B cell (primary cell): Measurements from ENCODE around the gene STK4. TPM values are rescaled to one million over a fixed set of nuclear protein-coding genes. Genes with fewer than 3 reads are reported as not detected.

Source experiments
- ATAC-seq: fragments of 200-7000 bp; cut with Tn5 transposase; one replicate; pipeline ENCODE4 v1.10.0; 2021; ENCODE audit warnings: low read depth, mild to moderate bottlenecking, moderate number of reproducible peaks, moderate library complexity
- CTCF ChIA-PET: fragments of 350-600 bp; sonication (Branson Sonifier 250); formaldehyde crosslinking; loops from one replicate; lab custom pipeline; 2021; ENCODE audit warnings: antibody characterized with exemption, inconsistent platforms; lab: Charles Lee
- POLR2A ChIA-PET: fragments of 350-600 bp; sonication (Branson Sonifier 250); formaldehyde crosslinking; loops from one replicate; lab custom pipeline; 2021; ENCODE audit warnings: antibody characterized with exemption; lab: Charles Lee
- DNase-seq: peaks from one replicate; pipeline ENCODE4 v3.0.0; 2013
- H2AFZ ChIP-seq: 2 replicates; pipeline ENCODE4 v1.6.1; 2012; ENCODE audit warnings: mild to moderate bottlenecking, low read depth, low read length; ENCODE audit not compliant: insufficient read depth, poor library complexity, severe bottlenecking
- H3K27ac ChIP-seq, 2 donors: 1 replicate in 1 of 2; 2 replicates in 1 of 2; pipeline ENCODE4 v1.5.1; 2012 to 2013; ENCODE audit warnings: low read length in 2 of 2, mild to moderate bottlenecking in 2 of 2, moderate library complexity in 1 of 2
- H3K27me3 ChIP-seq, 4 experiments: fragments of 200-600 bp in 1 of 4; sonication (generic) in 1 of 4; replicated peaks in 1 of 4; 1 replicate in 2 of 4; 2 replicates in 2 of 4; pipeline versions ENCODE4 v1.6.1 to v1.7.0; 2013 to 2016; ENCODE audit warnings: low read length in 3 of 4, mild to moderate bottlenecking in 2 of 4, mixed read lengths in 1 of 4, moderate library complexity in 1 of 4; ENCODE audit not compliant: insufficient read depth in 4 of 4, control insufficient read depth in 3 of 4; ENCODE audit errors: control extremely low read depth in 1 of 4
- H3K36me3 ChIP-seq, 2 experiments: replicated peaks in 1 of 2; 1 replicate in 1 of 2; 2 replicates in 1 of 2; pipeline versions ENCODE4 v1.6.1 to v1.7.1; 2013; ENCODE audit warnings: low read length in 1 of 2; ENCODE audit not compliant: insufficient read depth in 2 of 2, control insufficient read depth in 1 of 2; ENCODE audit errors: control extremely low read depth in 1 of 2, extremely low read depth in 1 of 2
- H3K4me1 ChIP-seq, 2 donors: fragments of 200-600 bp in 1 of 2; sonication (generic) in 1 of 2; 1 replicate in 1 of 2; 2 replicates in 1 of 2; pipeline versions ENCODE4 v1.5.1 to v1.6.1; 2013 to 2017; ENCODE audit warnings: low read length in 2 of 2; ENCODE audit not compliant: control insufficient read depth in 2 of 2, insufficient read depth in 2 of 2
- H3K4me2 ChIP-seq: replicated peaks from 2 replicates; pipeline ENCODE3; 2012; ENCODE audit warnings: mild to moderate bottlenecking, low read depth, low read length; ENCODE audit not compliant: poor library complexity, severe bottlenecking
- H3K4me3 ChIP-seq, 5 experiments: fragments of 200-600 bp in 1 of 5; sonication (generic) in 1 of 5; 1 replicate in 3 of 5; 2 replicates in 2 of 5; pipeline versions ENCODE4 v1.5.1 to v1.7.0; 2011 to 2016; ENCODE audit warnings: low read length in 4 of 5, mild to moderate bottlenecking in 4 of 5, low read depth in 2 of 5, control low read depth in 1 of 5, moderate library complexity in 1 of 5; ENCODE audit not compliant: insufficient read depth in 1 of 5; ENCODE audit errors: control extremely low read depth in 1 of 5, extremely low read depth in 1 of 5
- H3K79me2 ChIP-seq: fragments of 200-600 bp; sonication (generic); one replicate; pipeline ENCODE4 v1.6.0; 2016; ENCODE audit warnings: low read length; ENCODE audit not compliant: control insufficient read depth, insufficient read depth
- H3K9ac ChIP-seq: fragments of 200-600 bp; sonication (generic); 2 replicates; pipeline ENCODE4 v1.6.1; 2017; ENCODE audit warnings: mild to moderate bottlenecking, low read length, moderate library complexity
- H3K9me3 ChIP-seq, 3 donors: one replicate each; pipeline versions ENCODE4 v1.6.1 to v1.7.1; 2013; ENCODE audit warnings: low read length in 2 of 3; ENCODE audit not compliant: control insufficient read depth in 2 of 3, insufficient read depth in 1 of 3; ENCODE audit errors: control extremely low read depth in 1 of 3
- H4K20me1 ChIP-seq: 2 replicates; pipeline ENCODE4 v1.6.0; 2012; ENCODE audit warnings: mild to moderate bottlenecking, low read length; ENCODE audit not compliant: insufficient read depth, control insufficient read depth, poor library complexity, severe bottlenecking
- H3K27ac Mint-ChIP-seq: one replicate; pipeline ENCODE4 v1.8.0; 2021; ENCODE audit warnings: mixed read lengths
- H3K27me3 Mint-ChIP-seq: one replicate; pipeline ENCODE4 v1.8.0; 2021; ENCODE audit warnings: mixed read lengths
- H3K4me1 Mint-ChIP-seq: one replicate; pipeline ENCODE4 v1.8.0; 2021; ENCODE audit warnings: mixed read lengths
- H3K4me3 Mint-ChIP-seq: one replicate; pipeline ENCODE4 v1.8.0; 2021; ENCODE audit warnings: mixed read lengths
- H3K9me3 Mint-ChIP-seq: one replicate; pipeline ENCODE4 v1.8.0; 2022; ENCODE audit warnings: mixed read lengths; ENCODE audit not compliant: insufficient read depth
- EZH2 ChIP-seq: IDR thresholded peaks from 2 replicates; pipeline ENCODE4 v1.6.1; 2012; ENCODE audit warnings: borderline replicate concordance, low read depth, mild to moderate bottlenecking, moderate library complexity, low read length; ENCODE audit not compliant: insufficient read depth, poor library complexity, severe bottlenecking
- WGBS: methylation state at CpG from one replicate; pipeline ENCODE4 v1.1.5; 2013; ENCODE audit warnings: missing lambda C conversion rate; ENCODE audit not compliant: insufficient coverage; 5-methylcytosine and 5-hydroxymethylcytosine counted together
- intact Hi-C: fragments of 100-400 bp; cut with micrococcal nuclease; formaldehyde crosslinking; loops from one replicate; pipeline ENCODE4 v1.10.0; 2022
- polyA plus RNA-seq: library from polyadenylated mRNA; depleted of rRNA; stranded (reverse); fragments of >200 nt; gene quantifications from 2 replicates; pipeline ENCODE4 v1.2.3, GENCODE V29; 2012
- total RNA-seq, 2 donors: library from RNA; stranded (reverse); fragments of 120-200 nt in 1 of 2; gene quantifications; 1 replicate in 1 of 2; 2 replicates in 1 of 2; pipeline versions ENCODE4 v1.2.3 to v1.2.4, GENCODE V29; 2013 to 2022
- TF ChIP-seq, protein P1 (sequence below): fragments of 200-600 bp; IDR thresholded peaks from one replicate; pipeline ENCODE4 v1.8.0; 2022; ENCODE audit warnings: antibody characterized with exemption, mild to moderate bottlenecking

STK4 gene
- total and polyA plus RNA-seq, 2 donors (not counting 1 experiment from before 2014, with no cell fraction given): 38.9 to 324 TPM

GRCh38 chr20:44931911-44932310 is 34.4 kb upstream of the STK4 start:
- Histone ChIP-seq H4K20me1 (no peaks in the 10 kb centered on the region), H3K9me3 (no peaks in the 10 kb centered on the region), H3K79me2 (no peaks in the 10 kb centered on the region), H3K9ac (no peak overlapping the region), H3K36me3 (peaks cover 0 to 41% of the 10 kb centered on the region in 2 experiments), H3K27me3 (no peaks in the 10 kb centered on the region), H3K4me1 (no peaks in the 10 kb centered on the region), H3K4me3 (no peak overlapping the region), H2AFZ (no peak overlapping the region), H3K4me2 (no peak overlapping the region), H3K27ac (no peak overlapping the region)
- TF ChIP-seq, protein P1, sequence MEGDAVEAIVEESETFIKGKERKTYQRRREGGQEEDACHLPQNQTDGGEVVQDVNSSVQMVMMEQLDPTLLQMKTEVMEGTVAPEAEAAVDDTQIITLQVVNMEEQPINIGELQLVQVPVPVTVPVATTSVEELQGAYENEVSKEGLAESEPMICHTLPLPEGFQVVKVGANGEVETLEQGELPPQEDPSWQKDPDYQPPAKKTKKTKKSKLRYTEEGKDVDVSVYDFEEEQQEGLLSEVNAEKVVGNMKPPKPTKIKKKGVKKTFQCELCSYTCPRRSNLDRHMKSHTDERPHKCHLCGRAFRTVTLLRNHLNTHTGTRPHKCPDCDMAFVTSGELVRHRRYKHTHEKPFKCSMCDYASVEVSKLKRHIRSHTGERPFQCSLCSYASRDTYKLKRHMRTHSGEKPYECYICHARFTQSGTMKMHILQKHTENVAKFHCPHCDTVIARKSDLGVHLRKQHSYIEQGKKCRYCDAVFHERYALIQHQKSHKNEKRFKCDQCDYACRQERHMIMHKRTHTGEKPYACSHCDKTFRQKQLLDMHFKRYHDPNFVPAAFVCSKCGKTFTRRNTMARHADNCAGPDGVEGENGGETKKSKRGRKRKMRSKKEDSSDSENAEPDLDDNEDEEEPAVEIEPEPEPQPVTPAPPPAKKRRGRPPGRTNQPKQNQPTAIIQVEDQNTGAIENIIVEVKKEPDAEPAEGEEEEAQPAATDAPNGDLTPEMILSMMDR: no peak
- no peak for TF ChIP-seq EZH2
- Mint-ChIP-seq H3K9me3 (no peaks in the 10 kb centered on the region), H3K27me3 (no peaks in the 10 kb centered on the region), H3K27ac (no peak overlapping the region), H3K4me3 (no peak overlapping the region), H3K4me1 (no peaks in the 10 kb centered on the region)
- POLR2A ChIA-PET: no interaction called here
- intact Hi-C loops: no loop called here
- ATAC-seq: no peak
- 92% methylated on average over 3 of the region's 3 CpGs for WGBS
- CTCF ChIA-PET: no interaction called here
- no peak for DNase-seq

- H3K27ac Mint-ChIP-seq: no peak overlapping the region
- Histone ChIP-seq H3K27me3 (no peaks in the 10 kb centered on the region), H3K36me3 (peaks cover 0 to 48% of the 10 kb centered on the region in 2 experiments), H2AFZ (no peak overlapping the region), H3K4me2 (no peak overlapping the region), H3K9ac (no peak overlapping the region), H4K20me1 (no peaks in the 10 kb centered on the region), H3K79me2 (no peaks in the 10 kb centered on the region), H3K4me1 (no peaks in the 10 kb centered on the region), H3K4me3 (no peak overlapping the region), H3K9me3 (no peaks in the 10 kb centered on the region), H3K27ac (no peak overlapping the region)
- no peaks in the 10 kb centered on the region for H3K4me1 Mint-ChIP-seq
- POLR2A ChIA-PET: no interaction called here
- WGBS: 97% methylated on average over 8 of the region's 8 CpGs
- TF ChIP-seq, protein P1: no peak
- no peak for TF ChIP-seq EZH2
- DNase-seq: no peak
- intact Hi-C loops: no loop called here
- no peak overlapping the region for H3K4me3 Mint-ChIP-seq
- CTCF ChIA-PET: no interaction called here
- no peaks in the 10 kb centered on the region for H3K9me3 Mint-ChIP-seq
- no peak for ATAC-seq
- no peaks in the 10 kb centered on the region for H3K27me3 Mint-ChIP-seq
Observed at GRCh38 chr20:44932916-44933315, 33.4 kb upstream of the STK4 start.
